ENCODE measurements around the gene FRMD5. TPM values are rescaled to one million over a fixed set of nuclear protein-coding genes. Genes with fewer than 3 reads are reported as not detected.

The FRMD5 gene
- total RNA-seq, 1 experiment from 2014 or later = 27.2 TPM

GRCh38 chr15:43887901-43888300, 307.2 kb downstream of the FRMD5 start:
- ATAC-seq (no peak), DNase-seq (ENCODE audit: low read depth, low spot score) (no peak)
- H3K27me3 ChIP-seq (ENCODE audit: insufficient read depth, low read length) = no peaks in the 10 kb centered on the region
- H3K27ac ChIP-seq (ENCODE audit: low read depth, low read length) = no peak overlapping the region
- no peak overlapping the region for H3K4me2 ChIP-seq (ENCODE audit: low read length)
- no peaks in the 10 kb centered on the region for H3K9me3 ChIP-seq (ENCODE audit: control insufficient read depth in 1 of 2, insufficient read depth in 1 of 2, low read depth in 1 of 2, low read length in 2 of 2)
- no peaks in the 10 kb centered on the region for H3K9me2 ChIP-seq (ENCODE audit: insufficient read depth)
- no TSS peak for BruUV-seq (replicated peaks)
- TF ChIP-seq FOSL1 (IDR thresholded peaks at IDR 0.05; ENCODE audit: low read depth) (no peak), ZNF274 (IDR thresholded peaks at IDR 0.05; ENCODE audit: low read depth, low read length) (no peak), TCF7L2 (IDR thresholded peaks at IDR 0.05; ENCODE audit: borderline replicate concordance, extremely low read depth, insufficient read depth, insufficient read length) (no peak), SRF (IDR thresholded peaks at IDR 0.05; ENCODE audit: low read depth) (no peak)
- TF ChIP-seq, protein P1, sequence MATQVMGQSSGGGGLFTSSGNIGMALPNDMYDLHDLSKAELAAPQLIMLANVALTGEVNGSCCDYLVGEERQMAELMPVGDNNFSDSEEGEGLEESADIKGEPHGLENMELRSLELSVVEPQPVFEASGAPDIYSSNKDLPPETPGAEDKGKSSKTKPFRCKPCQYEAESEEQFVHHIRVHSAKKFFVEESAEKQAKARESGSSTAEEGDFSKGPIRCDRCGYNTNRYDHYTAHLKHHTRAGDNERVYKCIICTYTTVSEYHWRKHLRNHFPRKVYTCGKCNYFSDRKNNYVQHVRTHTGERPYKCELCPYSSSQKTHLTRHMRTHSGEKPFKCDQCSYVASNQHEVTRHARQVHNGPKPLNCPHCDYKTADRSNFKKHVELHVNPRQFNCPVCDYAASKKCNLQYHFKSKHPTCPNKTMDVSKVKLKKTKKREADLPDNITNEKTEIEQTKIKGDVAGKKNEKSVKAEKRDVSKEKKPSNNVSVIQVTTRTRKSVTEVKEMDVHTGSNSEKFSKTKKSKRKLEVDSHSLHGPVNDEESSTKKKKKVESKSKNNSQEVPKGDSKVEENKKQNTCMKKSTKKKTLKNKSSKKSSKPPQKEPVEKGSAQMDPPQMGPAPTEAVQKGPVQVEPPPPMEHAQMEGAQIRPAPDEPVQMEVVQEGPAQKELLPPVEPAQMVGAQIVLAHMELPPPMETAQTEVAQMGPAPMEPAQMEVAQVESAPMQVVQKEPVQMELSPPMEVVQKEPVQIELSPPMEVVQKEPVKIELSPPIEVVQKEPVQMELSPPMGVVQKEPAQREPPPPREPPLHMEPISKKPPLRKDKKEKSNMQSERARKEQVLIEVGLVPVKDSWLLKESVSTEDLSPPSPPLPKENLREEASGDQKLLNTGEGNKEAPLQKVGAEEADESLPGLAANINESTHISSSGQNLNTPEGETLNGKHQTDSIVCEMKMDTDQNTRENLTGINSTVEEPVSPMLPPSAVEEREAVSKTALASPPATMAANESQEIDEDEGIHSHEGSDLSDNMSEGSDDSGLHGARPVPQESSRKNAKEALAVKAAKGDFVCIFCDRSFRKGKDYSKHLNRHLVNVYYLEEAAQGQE (IDR thresholded peaks at IDR 0.05; ENCODE audit: low read depth) = no peak
- H4K20me1 ChIP-seq (ENCODE audit: insufficient read depth) = no peaks in the 10 kb centered on the region
- peaks cover 7 to 20% of the 10 kb centered on the region in 2 experiments; a peak in 3 of 4 replicates for H3K36me3 ChIP-seq (ENCODE audit: control insufficient read depth in 1 of 2, insufficient read depth in 2 of 2, low read length in 2 of 2)
- intact Hi-C loops (cut with micrococcal nuclease) = no loop called here
- H3K4me1 ChIP-seq (ENCODE audit: control insufficient read depth in 1 of 2, insufficient read depth in 2 of 2, low read length in 2 of 2) = no peaks in the 10 kb centered on the region
- ChIA-PET POLR2A (no interaction called here), RAD21 (ENCODE audit: low non-redundant PET in 1 of 2, low total read pairs in 2 of 2, uncharacterized antibody in 2 of 2, unreplicated experiment in 2 of 2) (no interaction called here), CTCF (no interaction called here)
- no peak overlapping the region for H2AFZ ChIP-seq (ENCODE audit: low read depth, low read length, poor library complexity, severe bottlenecking)
- no peak overlapping the region for H3K9ac ChIP-seq (ENCODE audit: low read length)
- H3K4me3 ChIP-seq (replicated peaks in 1 of 2; ENCODE audit: low read depth in 1 of 2, low read length in 2 of 2) = no peak overlapping the region
- no peaks in the 10 kb centered on the region for H3K79me2 ChIP-seq (ENCODE audit: insufficient read depth, low read length)

- Histone ChIP-seq H2AFZ (ENCODE audit: low read depth, low read length, poor library complexity, severe bottlenecking) (no peak overlapping the region), H3K27ac (ENCODE audit: low read depth, low read length) (no peak overlapping the region), H4K20me1 (ENCODE audit: insufficient read depth) (peaks cover 2% of the 10 kb centered on the region; the same call in 1 of the 2 replicates), H3K4me3 (replicated peaks in 1 of 2; ENCODE audit: low read depth in 1 of 2, low read length in 2 of 2) (no peak overlapping the region), H3K9me3 (ENCODE audit: control insufficient read depth in 1 of 2, insufficient read depth in 1 of 2, low read depth in 1 of 2, low read length in 2 of 2) (no peaks in the 10 kb centered on the region), H3K27me3 (ENCODE audit: insufficient read depth, low read length) (no peaks in the 10 kb centered on the region), H3K9ac (ENCODE audit: low read length) (no peak overlapping the region), H3K36me3 (ENCODE audit: control insufficient read depth in 1 of 2, insufficient read depth in 2 of 2, low read length in 2 of 2) (peaks cover 3 to 14% of the 10 kb centered on the region in 2 experiments; a peak in 3 of 4 replicates), H3K4me2 (ENCODE audit: low read length) (no peak overlapping the region), H3K9me2 (ENCODE audit: insufficient read depth) (no peaks in the 10 kb centered on the region), H3K79me2 (ENCODE audit: insufficient read depth, low read length) (no peaks in the 10 kb centered on the region), H3K4me1 (ENCODE audit: control insufficient read depth in 1 of 2, insufficient read depth in 2 of 2, low read length in 2 of 2) (no peaks in the 10 kb centered on the region)
- BruUV-seq (replicated peaks) = no TSS peak
- DNase-seq (ENCODE audit: low read depth, low spot score) (no peak), ATAC-seq (no peak)
- POLR2A ChIA-PET = no interaction called here
- intact Hi-C loops (cut with micrococcal nuclease) = no loop called here
- RAD21 ChIA-PET (ENCODE audit: low non-redundant PET in 1 of 2, low total read pairs in 2 of 2, uncharacterized antibody in 2 of 2, unreplicated experiment in 2 of 2) = no interaction called here
- CTCF ChIA-PET = interaction anchor here (0.6 kb wide), 1 partner anchor 309 kb away, joined by 3 read pairs; the partner anchor contains the start of gene FRMD5
- TF ChIP-seq ZNF274 (IDR thresholded peaks at IDR 0.05; ENCODE audit: low read depth, low read length) (no peak), EGR1 (IDR thresholded peaks at IDR 0.05; ENCODE audit: low read depth) (no peak), EZH2phosphoT487 (IDR thresholded peaks at IDR 0.05; ENCODE audit: borderline replicate concordance) (no peak), YY1 (IDR thresholded peaks at IDR 0.05; ENCODE audit: extremely low read depth, insufficient replicate concordance, low read depth, low read length) (no peak), SP1 (IDR thresholded peaks at IDR 0.05; ENCODE audit: low read depth) (no peak), CEBPB (IDR thresholded peaks at IDR 0.05; ENCODE audit: low read depth) (no peak), JUND (IDR thresholded peaks at IDR 0.05) (no peak), CBX3 (IDR thresholded peaks at IDR 0.05; ENCODE audit: low read depth) (no peak), EZH2 (IDR thresholded peaks at IDR 0.05) (no peak), FOSL1 (IDR thresholded peaks at IDR 0.05; ENCODE audit: low read depth) (no peak), CTCF (IDR thresholded peaks at IDR 0.05 in 2 of 3, conservative IDR thresholded peaks at IDR 0.05 in 1 of 3; ENCODE audit: borderline replicate concordance in 1 of 3, insufficient read depth in 1 of 3, low read depth in 2 of 3, low read length in 2 of 3) (no peak)
These were observed 308.5 kb downstream of the FRMD5 start for GRCh38 chr15:43886558-43886957.
